PFSK-1 (cell line): Measurements from ENCODE around the gene FAM3B.

Experiments used
- POLR2AphosphoS5 ChIP-seq: IDR thresholded peaks from 2 replicates; pipeline ENCODE4 v1.6.1; 2012; ENCODE audit warnings: low read depth, mild to moderate bottlenecking, control low read depth, low read length, moderate library complexity
- REST ChIP-seq, 2 experiments: IDR thresholded peaks; 2 replicates each; pipeline versions ENCODE4 v1.6.1 to v1.8.0; 2011 to 2012; ENCODE audit warnings: low read depth in 2 of 2, low read length in 2 of 2, control low read depth in 1 of 2, inconsistent platforms in 1 of 2, mild to moderate bottlenecking in 1 of 2, moderate library complexity in 1 of 2; ENCODE audit not compliant: insufficient read depth in 1 of 2
- SIN3A ChIP-seq: IDR thresholded peaks from 2 replicates; pipeline ENCODE4 v1.6.1; 2012; ENCODE audit warnings: mild to moderate bottlenecking, low read length, moderate library complexity, borderline replicate concordance; ENCODE audit not compliant: insufficient read depth
- TAF1 ChIP-seq: IDR thresholded peaks from 2 replicates; pipeline ENCODE4 v1.6.1; 2012; ENCODE audit warnings: low read length, control low read depth, borderline replicate concordance; ENCODE audit not compliant: insufficient read depth

- TF ChIP-seq POLR2AphosphoS5 (no peak), REST (IDR thresholded peaks at IDR 0.05; ENCODE audit: insufficient read depth in 1 of 2, low read depth in 2 of 2, low read length in 2 of 2) (no peak), SIN3A (no peak), TAF1 (no peak)
Measured at GRCh38 chr21:41328660-41329607, 12.3 kb downstream of the FAM3B start.
